Stimulated activated naive CD4-positive, alpha-beta T cell (primary cell): ENCODE data around the gene OR51V1.

Experiments used
- DNase-seq, 6 experiments: peaks; one replicate each; lab custom pipeline; 2025; lab: John Stamatoyannopoulos, UW

OR51V1 gene

GRCh38 chr11:5230266-5230665, 29.8 kb upstream of the OR51V1 start:
- no peak for DNase-seq

- no peak for DNase-seq
These were observed 29.3 kb upstream of the OR51V1 start for GRCh38 chr11:5229796-5230195.

GRCh38 chr11:5229356-5229755, 28.9 kb upstream of the OR51V1 start:
- DNase-seq, result no peak

GRCh38 chr11:5228124-5228523, 27.6 kb upstream of the OR51V1 start:
- no peak for DNase-seq

GRCh38 chr11:5227681-5228080, 27.2 kb upstream of the OR51V1 start:
- DNase-seq, result no peak

GRCh38 chr11:5226732-5227310, 26.3 kb upstream of the OR51V1 start, which contains the start of gene HBB:
Gene HBB (minus strand): TSS chr11:5227071. CDS start chr11:5227021, 50 bp downstream.
- DNase-seq, result no peak

GRCh38 chr11:5225480-5225871, 25.0 kb upstream of the OR51V1 start:
- no peak for DNase-seq

- no peak for DNase-seq
These were observed 24.3 kb upstream of the OR51V1 start for GRCh38 chr11:5224538-5225479.

- no peak for DNase-seq
These were observed 23.2 kb upstream of the OR51V1 start for GRCh38 chr11:5223686-5224085.

GRCh38 chr11:5223146-5223545, 22.7 kb upstream of the OR51V1 start:
- no peak for DNase-seq

- no peak for DNase-seq
These were observed 9.9 kb upstream of the OR51V1 start for GRCh38 chr11:5210376-5210885.

- no peak for DNase-seq
These were observed 4.3 kb upstream of the OR51V1 start for GRCh38 chr11:5204787-5205186.

- DNase-seq, result no peak
These were observed 2.9 kb upstream of the OR51V1 start for GRCh38 chr11:5203366-5203765.

- no peak for DNase-seq
These were observed 2.2 kb downstream of the OR51V1 start for GRCh38 chr11:5198285-5198684.

- DNase-seq, result no peak
These were observed 2.9 kb downstream of the OR51V1 start for GRCh38 chr11:5197536-5197935.

GRCh38 chr11:5196731-5197130, 3.8 kb downstream of the OR51V1 start:
- DNase-seq, result no peak

- no peak for DNase-seq
These were observed 4.4 kb downstream of the OR51V1 start for GRCh38 chr11:5196067-5196466.

- no peak for DNase-seq
These were observed 7.7 kb downstream of the OR51V1 start for GRCh38 chr11:5192738-5193137.

GRCh38 chr11:5188201-5188600, 12.3 kb downstream of the OR51V1 start:
- no peak for DNase-seq

- DNase-seq, result no peak
These were observed 22.2 kb downstream of the OR51V1 start for GRCh38 chr11:5178046-5178837.

- DNase-seq, result no peak
These were observed 25.5 kb downstream of the OR51V1 start for GRCh38 chr11:5174934-5175333.

GRCh38 chr11:5171856-5172255, 28.6 kb downstream of the OR51V1 start:
- no peak for DNase-seq
